Vagina (tissue), 2 donors: ENCODE results near the gene LIMK2. TPM values are rescaled to one million over a fixed set of nuclear protein-coding genes. Genes with fewer than 3 reads are reported as not detected.

Source experiments
- DNase-seq, 2 donors: peaks; one replicate each; pipeline ENCODE4 v3.0.0-alpha.2; 2017; ENCODE audit errors: extremely low spot score in 2 of 2
- H3K27ac ChIP-seq: fragments of 200-600 bp; sonication (generic); one replicate; pipeline ENCODE4 v1.5.1; 2019
- H3K27me3 ChIP-seq: fragments of 200-600 bp; sonication (generic); one replicate; pipeline ENCODE4 v1.5.1; 2019
- H3K36me3 ChIP-seq, 2 donors: fragments of 200-600 bp; sonication (generic); one replicate each; pipeline ENCODE4 v1.5.1; 2017 to 2019
- H3K4me1 ChIP-seq: fragments of 200-600 bp; sonication (generic); one replicate; pipeline ENCODE4 v1.5.1; 2019
- H3K4me3 ChIP-seq, 2 donors: fragments of 200-600 bp; sonication (generic); 1 replicate in 1 of 2; 2 replicates in 1 of 2; pipeline ENCODE4 v1.5.1; 2016 to 2019
- H3K9me3 ChIP-seq: fragments of 200-600 bp; sonication (generic); one replicate; pipeline ENCODE4 v1.5.1; 2019
- POLR2A ChIP-seq, 2 donors: fragments of 450-650 bp; IDR thresholded peaks; one replicate each; pipeline ENCODE4 v1.6.1; 2017; ENCODE audit warnings: antibody characterized with exemption in 2 of 2, mild to moderate bottlenecking in 2 of 2, moderate library complexity in 2 of 2
- POLR2AphosphoS5 ChIP-seq, 2 donors: sonication (generic); formaldehyde crosslinking; IDR thresholded peaks; one replicate each; pipeline ENCODE4 v1.9.0; 2017; ENCODE audit warnings: antibody characterized with exemption in 2 of 2, mild to moderate bottlenecking in 2 of 2, low read depth in 1 of 2; ENCODE audit not compliant: insufficient read depth in 1 of 2
- intact Hi-C: fragments of 100-400 bp; cut with DNase I; formaldehyde crosslinking; loops from one replicate; pipeline ENCODE4 v1.15.1; 2023
- total RNA-seq: library from RNA; depleted of rRNA; stranded (reverse); fragments of >200 nt; gene quantifications from one replicate; pipeline ENCODE4 v1.2.3, GENCODE V29; 2016
- TF ChIP-seq, protein P1 (sequence below), 3 experiments: fragments of 450-650 bp in 2 of 3; fragments of 200-600 bp in 1 of 3; sonication (generic) in 1 of 3; IDR thresholded peaks; one replicate each; pipeline ENCODE4 v1.5.1; 2017 to 2019; ENCODE audit warnings: antibody characterized with exemption in 3 of 3, mild to moderate bottlenecking in 2 of 3, moderate library complexity in 2 of 3

The LIMK2 gene
- total RNA-seq, 1 donor from 2014 or later: 120 TPM

DNA sequence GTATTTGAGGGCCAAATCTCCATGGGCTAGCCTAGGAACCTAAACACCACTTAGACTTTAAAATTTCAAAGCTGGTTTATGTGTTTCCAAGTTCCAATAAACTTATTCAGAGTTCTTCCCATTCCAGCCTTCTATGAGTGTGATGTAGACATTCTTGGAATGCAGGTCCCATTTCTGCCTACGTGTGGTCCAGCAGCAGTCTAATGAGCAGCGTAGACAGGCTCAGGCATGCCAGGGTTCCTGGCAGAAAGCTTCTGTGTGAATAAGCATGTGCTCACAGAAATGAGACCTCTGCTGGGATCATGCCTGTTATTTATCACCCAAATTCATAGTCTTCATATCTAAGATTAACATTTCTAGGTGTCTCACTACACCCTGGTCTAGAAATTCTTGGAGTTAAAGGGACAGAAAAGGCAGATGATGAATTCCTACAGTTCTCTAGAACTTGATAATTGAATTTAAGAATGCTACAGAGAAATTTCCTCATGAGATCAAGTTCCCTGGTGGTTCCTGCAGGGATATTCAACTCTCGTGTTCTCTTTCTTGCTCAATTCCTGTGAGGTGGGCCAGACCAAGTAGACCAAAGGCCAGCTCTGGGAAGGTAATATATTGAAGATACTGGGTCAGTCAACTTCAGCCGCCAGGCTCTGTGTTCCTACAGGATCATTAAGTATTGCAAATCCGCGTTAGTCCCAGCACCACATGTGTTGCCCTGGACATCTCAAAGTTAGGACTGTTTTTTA is 34.5 kb upstream of the LIMK2 start:
- no peak for DNase-seq
- Histone ChIP-seq H3K4me3 (no peak overlapping the region), H3K9me3 (no peaks in the 10 kb centered on the region), H3K27me3 (no peaks in the 10 kb centered on the region), H3K4me1 (peaks cover 45% of the 10 kb centered on the region), H3K36me3 (no peaks in the 10 kb centered on the region), H3K27ac (no peak overlapping the region)
- intact Hi-C loops: no loop called here
- TF ChIP-seq, protein P1, sequence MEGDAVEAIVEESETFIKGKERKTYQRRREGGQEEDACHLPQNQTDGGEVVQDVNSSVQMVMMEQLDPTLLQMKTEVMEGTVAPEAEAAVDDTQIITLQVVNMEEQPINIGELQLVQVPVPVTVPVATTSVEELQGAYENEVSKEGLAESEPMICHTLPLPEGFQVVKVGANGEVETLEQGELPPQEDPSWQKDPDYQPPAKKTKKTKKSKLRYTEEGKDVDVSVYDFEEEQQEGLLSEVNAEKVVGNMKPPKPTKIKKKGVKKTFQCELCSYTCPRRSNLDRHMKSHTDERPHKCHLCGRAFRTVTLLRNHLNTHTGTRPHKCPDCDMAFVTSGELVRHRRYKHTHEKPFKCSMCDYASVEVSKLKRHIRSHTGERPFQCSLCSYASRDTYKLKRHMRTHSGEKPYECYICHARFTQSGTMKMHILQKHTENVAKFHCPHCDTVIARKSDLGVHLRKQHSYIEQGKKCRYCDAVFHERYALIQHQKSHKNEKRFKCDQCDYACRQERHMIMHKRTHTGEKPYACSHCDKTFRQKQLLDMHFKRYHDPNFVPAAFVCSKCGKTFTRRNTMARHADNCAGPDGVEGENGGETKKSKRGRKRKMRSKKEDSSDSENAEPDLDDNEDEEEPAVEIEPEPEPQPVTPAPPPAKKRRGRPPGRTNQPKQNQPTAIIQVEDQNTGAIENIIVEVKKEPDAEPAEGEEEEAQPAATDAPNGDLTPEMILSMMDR (IDR thresholded peaks at IDR 0.05): no peak
- TF ChIP-seq POLR2AphosphoS5 (IDR thresholded peaks at IDR 0.05; ENCODE audit: insufficient read depth in 1 of 2, low read depth in 1 of 2) (peak in 1 of 2 donors; percentile 75), POLR2A (IDR thresholded peaks at IDR 0.05) (no peak)

DNA sequence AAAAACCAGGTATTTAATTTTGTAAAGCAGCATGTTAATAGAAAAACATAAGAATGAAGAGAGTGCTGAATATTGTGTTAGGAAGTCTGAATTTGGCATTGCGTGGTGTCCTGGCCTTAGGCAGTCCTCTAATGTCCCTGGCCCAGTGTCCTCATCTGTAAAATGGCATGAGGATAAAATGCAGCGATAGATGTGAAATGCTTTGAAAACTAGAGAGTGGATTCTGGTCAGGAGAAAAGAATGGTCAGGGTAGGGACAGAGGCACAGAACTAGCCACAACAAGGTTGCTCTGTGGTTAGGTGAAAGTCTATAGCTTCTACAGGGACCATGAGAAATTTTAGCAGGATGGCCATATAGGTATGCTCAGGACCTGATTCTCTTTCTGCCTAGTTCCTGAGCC is 33.2 kb upstream of the LIMK2 start:
- Histone ChIP-seq H3K4me1 (peaks cover 32% of the 10 kb centered on the region), H3K9me3 (no peaks in the 10 kb centered on the region), H3K36me3 (peaks cover 0 to 4% of the 10 kb centered on the region in 2 donors), H3K27ac (no peak overlapping the region), H3K4me3 (no peak overlapping the region), H3K27me3 (no peaks in the 10 kb centered on the region)
- TF ChIP-seq POLR2A (IDR thresholded peaks at IDR 0.05) (no peak), POLR2AphosphoS5 (IDR thresholded peaks at IDR 0.05; ENCODE audit: insufficient read depth in 1 of 2, low read depth in 1 of 2) (no peak)
- TF ChIP-seq, protein P1 (IDR thresholded peaks at IDR 0.05): no peak
- intact Hi-C loops: no loop called here
- DNase-seq: no peak

DNA sequence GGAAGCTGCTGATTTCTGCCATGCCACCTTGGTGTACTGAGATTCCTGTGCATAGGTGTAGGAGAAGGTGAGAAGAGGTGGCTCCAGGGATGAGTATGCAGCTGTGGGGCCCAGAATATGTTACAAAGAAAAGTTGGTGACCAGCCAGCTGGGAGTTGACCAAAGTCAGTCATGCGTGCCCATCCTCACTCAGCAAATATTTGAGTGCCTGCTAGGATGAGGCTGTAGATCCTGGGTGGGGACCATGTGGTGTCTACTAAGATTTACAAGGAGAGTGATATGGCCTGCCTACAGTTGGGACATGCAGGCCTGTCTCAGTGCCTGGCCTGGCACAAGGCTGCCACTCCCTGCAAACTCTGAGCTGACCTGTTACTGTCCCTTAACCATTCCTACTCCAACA is 32.8 kb upstream of the LIMK2 start:
- no peaks in the 10 kb centered on the region for H3K27me3 ChIP-seq
- H3K27ac ChIP-seq: no peak overlapping the region
- no peak for DNase-seq
- no peaks in the 10 kb centered on the region for H3K9me3 ChIP-seq
- TF ChIP-seq POLR2A (IDR thresholded peaks at IDR 0.05) (no peak), POLR2AphosphoS5 (IDR thresholded peaks at IDR 0.05; ENCODE audit: insufficient read depth in 1 of 2, low read depth in 1 of 2) (peak in 1 of 2 donors; percentile 64)
- H3K4me1 ChIP-seq: peaks cover 27% of the 10 kb centered on the region
- no peak overlapping the region for H3K4me3 ChIP-seq
- intact Hi-C loops: no loop called here
- peaks cover 0 to 4% of the 10 kb centered on the region in 2 donors for H3K36me3 ChIP-seq

DNA sequence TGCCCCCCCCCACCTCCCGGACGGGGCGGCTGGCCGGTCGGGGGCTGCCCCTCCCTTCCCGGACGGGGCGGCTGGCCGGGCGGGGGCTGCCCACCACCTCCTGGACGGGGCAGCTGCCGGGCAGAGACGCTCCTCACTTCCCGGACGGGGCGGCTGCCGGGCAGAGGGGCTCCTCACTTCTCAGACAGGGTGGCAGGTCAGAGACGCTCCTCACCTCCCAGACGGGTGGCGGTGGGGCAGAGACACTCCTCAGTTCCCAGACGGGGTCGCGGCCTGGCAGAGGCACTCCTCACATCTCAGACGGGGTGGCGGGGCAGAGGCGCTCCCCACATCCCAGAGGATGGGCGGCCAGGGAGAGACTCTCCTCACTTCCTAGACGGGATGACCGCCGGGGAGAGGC is 28.1 kb upstream of the LIMK2 start:
- no peak overlapping the region for H3K4me3 ChIP-seq
- H3K9me3 ChIP-seq: no peaks in the 10 kb centered on the region
- H3K27ac ChIP-seq: no peak overlapping the region
- peaks cover 13% of the 10 kb centered on the region for H3K4me1 ChIP-seq
- no peaks in the 10 kb centered on the region for H3K27me3 ChIP-seq
- no peak for DNase-seq
- TF ChIP-seq, protein P1 (IDR thresholded peaks at IDR 0.05): no peak
- TF ChIP-seq POLR2AphosphoS5 (IDR thresholded peaks at IDR 0.05; ENCODE audit: insufficient read depth in 1 of 2, low read depth in 1 of 2) (no peak), POLR2A (IDR thresholded peaks at IDR 0.05) (no peak)
- intact Hi-C loops: no loop called here
- peaks cover 0 to 12% of the 10 kb centered on the region in 2 donors for H3K36me3 ChIP-seq

DNA sequence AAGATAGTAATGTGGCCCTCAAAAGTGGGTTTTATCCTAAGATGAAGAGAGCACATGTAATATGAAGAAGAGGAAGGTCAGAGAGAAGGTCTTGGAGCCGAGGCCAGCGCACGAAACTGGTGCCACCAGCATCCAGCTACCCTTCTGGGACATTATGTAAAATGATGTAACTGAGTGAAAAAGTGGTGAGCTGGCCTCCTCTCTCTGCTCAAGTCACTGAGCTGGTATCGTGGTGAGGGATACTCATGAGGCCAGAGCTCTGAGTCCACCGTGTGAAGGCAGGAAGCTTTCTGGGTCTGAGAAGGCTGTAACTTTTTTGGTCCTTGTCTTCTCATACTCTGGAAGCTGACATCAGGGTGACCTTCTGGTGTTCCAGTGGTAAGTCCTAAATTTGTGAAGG is 27.0 kb upstream of the LIMK2 start:
- no peaks in the 10 kb centered on the region for H3K27me3 ChIP-seq
- H3K4me1 ChIP-seq: peaks cover 3% of the 10 kb centered on the region
- no peaks in the 10 kb centered on the region for H3K9me3 ChIP-seq
- H3K4me3 ChIP-seq: no peak overlapping the region
- TF ChIP-seq POLR2A (IDR thresholded peaks at IDR 0.05): no peak
- TF ChIP-seq, protein P1 (IDR thresholded peaks at IDR 0.05): no peak
- TF ChIP-seq POLR2AphosphoS5 (IDR thresholded peaks at IDR 0.05; ENCODE audit: insufficient read depth in 1 of 2, low read depth in 1 of 2): no peak
- no peak for DNase-seq
- peaks cover 0 to 13% of the 10 kb centered on the region in 2 donors for H3K36me3 ChIP-seq
- no peak overlapping the region for H3K27ac ChIP-seq
- intact Hi-C loops: no loop called here
